ENCODE data around the gene CYB561.

- no peak for TF ChIP-seq SP1 (IDR thresholded peaks at IDR 0.05)
- peak; percentile 31; the same call in 1 of the 2 replicates for TF ChIP-seq FOXM1 (IDR thresholded peaks at IDR 0.05; ENCODE audit: borderline replicate concordance)
- TF ChIP-seq FOXA1 (IDR thresholded peaks at IDR 0.05), result no peak
- TF ChIP-seq ARNT (IDR thresholded peaks at IDR 0.05), result peak; percentile 49; the same call in 1 of the 2 replicates
- TF ChIP-seq, protein P1, sequence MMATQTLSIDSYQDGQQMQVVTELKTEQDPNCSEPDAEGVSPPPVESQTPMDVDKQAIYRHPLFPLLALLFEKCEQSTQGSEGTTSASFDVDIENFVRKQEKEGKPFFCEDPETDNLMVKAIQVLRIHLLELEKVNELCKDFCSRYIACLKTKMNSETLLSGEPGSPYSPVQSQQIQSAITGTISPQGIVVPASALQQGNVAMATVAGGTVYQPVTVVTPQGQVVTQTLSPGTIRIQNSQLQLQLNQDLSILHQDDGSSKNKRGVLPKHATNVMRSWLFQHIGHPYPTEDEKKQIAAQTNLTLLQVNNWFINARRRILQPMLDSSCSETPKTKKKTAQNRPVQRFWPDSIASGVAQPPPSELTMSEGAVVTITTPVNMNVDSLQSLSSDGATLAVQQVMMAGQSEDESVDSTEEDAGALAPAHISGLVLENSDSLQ (IDR thresholded peaks at IDR 0.05), result no peak
- TF ChIP-seq BHLHE40 (IDR thresholded peaks at IDR 0.05; ENCODE audit: borderline replicate concordance), result no peak
- TF ChIP-seq LEF1 (IDR thresholded peaks at IDR 0.05; ENCODE audit: borderline replicate concordance), result 0 out of 2 replicates have a peak, but pooled peaks have one; percentile 66
- TF ChIP-seq TARDBP (IDR thresholded peaks at IDR 0.05), result no peak
- peak; percentile 44; the same call in 1 of the 2 replicates for TF ChIP-seq L3MBTL2 (conservative IDR thresholded peaks at IDR 0.05)
- no peak for TF ChIP-seq FOXK2 (IDR thresholded peaks at IDR 0.05)
- TF ChIP-seq SUZ12 (IDR thresholded peaks at IDR 0.05), result no peak
- no peak for TF ChIP-seq HDGF (IDR thresholded peaks at IDR 0.05; ENCODE audit: borderline replicate concordance)
- no peak for TF ChIP-seq ZNF384 (IDR thresholded peaks at IDR 0.05)
- TF ChIP-seq NFRKB (IDR thresholded peaks at IDR 0.05), result no peak
Observed at GRCh38 chr17:63445954-63446752, at the start of gene CYB561.

Data from HEK293T (cell line).